ENCODE measurements around the gene RASGEF1C. TPM values are rescaled to one million over a fixed set of nuclear protein-coding genes. Genes with fewer than 3 reads are reported as not detected.

The RASGEF1C gene
- total RNA-seq, 1 donor from 2014 or later, result not detected

DNA sequence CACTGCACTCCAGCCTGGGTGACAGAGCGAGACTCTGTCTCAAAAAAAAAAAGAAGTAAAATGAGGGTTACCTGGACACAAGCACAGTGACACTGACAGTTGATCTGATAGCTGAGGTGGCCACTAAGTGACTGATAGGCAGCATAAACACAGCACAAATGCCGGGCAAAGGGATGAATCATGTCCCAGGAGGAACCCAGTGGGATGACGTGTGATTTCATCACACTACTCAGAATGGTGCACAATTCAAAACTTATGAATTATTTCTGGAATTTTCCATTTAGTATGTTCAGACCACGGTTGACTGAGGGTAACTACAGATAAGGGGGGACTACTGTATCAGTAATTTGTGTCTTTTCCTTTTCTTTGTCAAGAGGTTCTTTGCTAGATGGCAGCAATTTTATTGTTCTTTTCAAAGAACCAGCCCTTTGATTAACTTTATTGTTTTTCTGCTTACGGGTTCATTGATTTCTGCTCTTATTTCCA lies 103.1 kb downstream of the RASGEF1C start:
- no peak for DNase-seq (ENCODE audit: extremely low read depth, low read depth, low spot score)

DNA sequence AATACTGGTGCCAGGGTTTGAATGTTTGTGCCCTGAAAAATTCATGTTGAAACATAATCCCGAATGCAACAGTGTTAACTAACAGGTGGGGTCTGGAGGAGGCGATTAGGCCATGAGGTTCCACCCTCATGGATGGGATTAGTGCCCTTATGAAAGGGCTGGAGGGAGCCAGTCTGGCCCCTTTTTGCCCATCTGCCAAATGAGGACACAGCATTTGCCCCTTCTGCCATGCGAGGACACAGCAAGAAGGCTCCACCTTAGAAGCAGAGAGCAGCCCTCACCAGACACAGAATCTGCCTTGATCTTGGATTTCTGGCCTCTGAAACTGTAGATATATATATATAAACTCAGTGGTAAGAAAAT lies 104.9 kb downstream of the RASGEF1C start:
- DNase-seq (ENCODE audit: extremely low read depth, low read depth, low spot score), result no peak

GRCh38 chr5:180103487-180104167 lies 105.4 kb downstream of the RASGEF1C start:
- no peak for DNase-seq (ENCODE audit: extremely low read depth, low read depth, low spot score)

DNA sequence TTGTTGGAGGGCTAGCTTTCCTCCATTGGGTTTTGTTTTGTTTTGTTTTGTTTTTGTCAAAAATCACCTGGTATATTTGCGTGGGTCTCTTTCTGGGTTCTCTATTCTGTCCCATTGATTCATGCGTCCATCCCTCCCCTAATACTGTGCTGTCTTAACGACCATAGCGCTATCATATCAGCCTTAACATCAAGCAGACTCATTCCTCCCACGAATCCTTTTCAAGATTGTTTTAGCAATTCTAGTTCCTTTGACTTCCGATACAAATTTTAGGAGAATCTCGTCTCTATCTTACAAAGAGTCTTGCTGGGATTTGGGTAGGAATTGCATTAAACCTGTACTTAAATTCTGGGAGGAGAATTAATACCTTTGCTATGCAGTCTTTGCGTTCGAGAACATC lies 106.4 kb downstream of the RASGEF1C start:
- DNase-seq (ENCODE audit: extremely low read depth, low read depth, low spot score), result no peak

GRCh38 chr5:180101451-180102105 lies 107.4 kb downstream of the RASGEF1C start:
- DNase-seq (ENCODE audit: extremely low read depth, low read depth, low spot score), result no peak

DNA sequence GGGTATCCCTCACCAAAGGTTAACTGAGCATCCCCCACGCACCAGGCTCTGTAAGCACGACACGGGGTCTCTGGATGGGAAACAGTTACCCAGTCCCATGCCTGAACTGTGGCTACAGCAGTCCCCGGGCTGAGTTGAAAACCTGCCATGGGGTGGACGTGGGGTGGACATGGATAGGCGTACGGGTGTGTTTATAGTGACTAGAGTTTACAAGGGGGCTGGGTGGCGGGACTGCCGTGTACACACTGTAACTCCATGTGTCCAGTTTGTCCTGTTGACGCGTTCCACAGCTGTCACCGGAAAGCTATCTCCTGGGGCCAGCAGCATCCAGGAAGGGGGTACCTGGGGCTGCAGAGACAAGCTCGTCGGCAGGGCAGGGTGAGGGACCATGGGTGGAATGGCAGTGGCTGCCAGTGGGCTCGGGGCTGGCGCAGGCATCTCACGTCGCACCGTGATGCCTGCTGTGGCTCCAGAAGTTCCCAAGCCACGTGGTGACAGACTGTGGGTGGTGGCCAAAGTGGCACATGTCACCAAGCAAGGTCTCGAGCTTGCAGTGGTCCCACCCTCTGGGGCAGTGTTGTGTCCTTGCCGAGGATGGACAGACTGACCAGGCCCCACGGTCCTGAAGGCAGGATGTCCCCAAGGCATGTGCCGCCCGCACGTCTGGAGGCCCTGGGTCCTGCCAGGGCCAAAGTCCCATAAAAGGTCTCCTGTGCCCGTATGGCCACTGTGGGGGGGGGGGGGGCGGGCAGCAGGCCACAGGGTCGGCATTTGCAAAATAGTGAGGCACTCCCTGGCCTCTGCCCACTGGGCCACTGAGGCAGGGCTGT lies 108.2 kb downstream of the RASGEF1C start:
- no peak for DNase-seq (ENCODE audit: extremely low read depth, low read depth, low spot score)

GRCh38 chr5:180099733-180100611 lies 109.0 kb downstream of the RASGEF1C start:
- no peak for DNase-seq (ENCODE audit: extremely low read depth, low read depth, low spot score)

DNA sequence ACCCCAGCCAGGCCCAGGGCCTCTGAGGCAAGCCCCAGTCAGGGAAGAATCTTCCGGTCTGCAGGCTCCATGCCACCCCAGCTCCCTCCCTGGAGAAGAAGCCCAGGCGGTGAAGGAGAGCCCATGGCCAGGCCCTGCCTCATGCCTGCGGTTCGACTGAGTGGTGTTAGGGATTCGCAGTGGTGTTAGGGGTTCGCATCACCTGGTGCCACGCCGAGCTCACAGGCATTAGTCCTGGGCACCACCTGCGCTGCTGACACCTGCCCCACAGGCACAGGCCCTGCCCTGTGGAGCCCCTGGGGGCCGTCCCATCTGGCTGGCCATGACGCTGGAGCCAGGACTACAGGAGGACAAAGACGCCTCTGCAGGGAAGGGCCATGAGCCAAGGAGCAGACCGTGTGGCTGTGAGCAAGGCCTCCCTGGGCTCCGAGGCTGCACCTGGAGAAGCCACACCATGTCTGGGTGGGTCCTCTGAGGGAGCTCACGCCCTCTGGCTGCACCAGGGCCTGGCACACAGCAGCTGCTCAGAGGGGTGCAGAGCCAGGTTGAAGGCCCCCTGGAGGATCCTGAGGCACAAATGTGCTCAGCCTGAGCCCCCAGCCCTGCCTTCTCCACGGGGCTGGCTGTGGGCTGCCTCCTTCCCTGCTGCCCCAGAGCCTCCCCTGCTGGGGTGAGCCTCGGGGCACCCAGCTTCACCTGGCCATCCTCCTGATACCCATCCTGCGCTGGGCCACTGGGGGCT lies 109.8 kb downstream of the RASGEF1C start:
- no peak for DNase-seq (ENCODE audit: extremely low read depth, low read depth, low spot score)

DNA sequence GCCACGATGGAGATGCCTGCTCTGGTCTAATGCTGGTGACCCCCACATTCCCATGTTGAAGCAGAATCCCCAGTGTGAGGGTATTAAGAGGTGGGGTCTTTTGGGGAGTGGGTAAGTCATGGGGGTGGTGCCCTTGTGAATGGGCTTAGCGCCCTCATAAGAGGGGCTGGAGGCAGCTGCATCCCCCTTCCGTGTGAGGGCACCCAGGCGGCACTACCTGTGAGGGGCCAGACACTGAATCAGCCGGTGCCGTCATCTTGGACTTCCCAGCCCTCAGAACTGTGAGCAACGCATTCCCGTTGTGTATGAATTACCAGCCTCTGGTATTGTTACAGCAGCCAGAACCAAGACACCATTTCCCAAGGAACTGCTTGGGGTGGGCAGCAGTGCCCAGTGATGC lies 110.5 kb downstream of the RASGEF1C start:
- DNase-seq (ENCODE audit: extremely low read depth, low read depth, low spot score), result no peak

DNA sequence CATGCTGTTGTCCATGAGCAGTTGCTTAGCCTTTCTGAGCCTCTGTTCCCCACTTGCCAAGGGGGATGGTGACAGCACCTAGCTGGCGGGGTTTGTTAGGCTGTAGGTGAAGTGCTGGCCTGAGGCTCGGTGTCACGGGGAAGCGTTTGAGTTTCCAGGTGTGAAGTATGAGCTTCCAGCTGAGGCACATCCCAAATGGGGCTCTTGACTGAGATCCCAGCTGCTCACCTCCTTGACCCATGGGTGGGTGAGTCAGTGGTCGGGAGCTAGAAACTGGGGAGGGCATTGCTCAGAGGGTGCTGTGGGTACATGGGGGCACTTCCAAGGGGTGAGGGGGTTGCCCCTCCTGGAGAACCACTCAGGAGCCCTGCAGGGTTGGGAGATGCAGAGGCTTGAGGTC lies 111.1 kb downstream of the RASGEF1C start:
- DNase-seq (ENCODE audit: extremely low read depth, low read depth, low spot score), result no peak

- DNase-seq (ENCODE audit: extremely low read depth, low read depth, low spot score), result no peak
Observed at GRCh38 chr5:180097163-180097894, 111.7 kb downstream of the RASGEF1C start.

DNA sequence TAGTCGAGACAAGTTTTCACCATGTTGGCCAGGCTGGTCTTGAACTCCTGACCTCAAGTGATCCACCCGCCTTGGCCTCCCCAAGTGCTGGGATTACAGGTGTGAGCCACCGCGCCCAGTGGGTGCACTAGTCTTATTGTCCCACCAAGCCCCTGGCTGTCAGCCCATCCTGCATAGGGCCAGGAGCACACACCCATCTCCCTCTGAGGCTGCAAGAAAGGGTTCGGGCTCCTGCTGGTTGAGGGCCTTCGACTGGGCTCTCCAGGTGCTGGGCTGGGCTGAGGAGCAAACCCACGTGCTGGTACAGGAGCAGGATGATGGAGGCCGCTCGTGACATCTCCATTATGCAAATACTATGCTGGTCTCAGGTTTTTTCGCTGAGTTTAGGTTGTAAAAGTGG lies 112.4 kb downstream of the RASGEF1C start:
- DNase-seq (ENCODE audit: extremely low read depth, low read depth, low spot score), result no peak

DNA sequence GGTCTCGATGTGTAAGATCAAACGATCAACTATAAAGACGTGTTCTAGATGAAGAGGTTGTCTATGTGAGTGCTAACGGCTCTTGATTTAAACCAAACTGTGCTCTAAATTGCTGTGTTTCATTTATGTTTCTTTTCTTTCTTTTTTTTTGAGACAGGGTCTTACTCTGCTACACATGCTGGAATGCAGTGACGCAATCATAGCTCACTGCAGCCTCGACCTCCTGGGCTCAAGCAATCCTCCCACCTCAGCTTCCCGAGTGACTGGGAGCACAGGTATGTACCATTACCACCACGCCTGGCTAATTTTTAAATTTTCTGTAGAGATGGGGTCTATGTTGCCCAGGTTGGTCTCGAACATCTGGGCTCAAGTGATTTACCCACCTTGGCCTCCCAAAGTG lies 113.5 kb downstream of the RASGEF1C start:
- DNase-seq (ENCODE audit: extremely low read depth, low read depth, low spot score), result no peak

GRCh38 chr5:180093651-180094382 lies 115.2 kb downstream of the RASGEF1C start:
- DNase-seq (ENCODE audit: extremely low read depth, low read depth, low spot score), result no peak

DNA sequence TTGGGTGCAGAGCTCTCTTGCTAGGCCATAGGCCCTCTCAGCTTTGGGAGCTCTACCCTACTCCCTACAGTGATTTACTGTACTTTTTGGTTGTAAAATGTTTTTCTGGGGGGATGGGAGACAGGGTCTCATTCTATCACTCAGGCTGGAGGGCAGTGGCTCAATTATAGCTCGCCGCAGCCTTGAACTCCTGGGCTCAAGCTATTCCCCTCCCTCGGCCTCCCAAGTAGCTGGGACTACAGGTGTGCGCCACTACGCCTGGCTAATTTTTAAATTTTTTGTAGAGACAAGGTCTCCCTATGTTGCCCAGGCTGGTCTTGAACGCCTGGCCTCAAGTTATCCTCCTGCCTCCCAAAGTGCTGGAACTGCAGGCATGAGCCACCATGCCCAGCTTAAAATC lies 115.8 kb downstream of the RASGEF1C start:
- DNase-seq (ENCODE audit: extremely low read depth, low read depth, low spot score), result no peak

DNA sequence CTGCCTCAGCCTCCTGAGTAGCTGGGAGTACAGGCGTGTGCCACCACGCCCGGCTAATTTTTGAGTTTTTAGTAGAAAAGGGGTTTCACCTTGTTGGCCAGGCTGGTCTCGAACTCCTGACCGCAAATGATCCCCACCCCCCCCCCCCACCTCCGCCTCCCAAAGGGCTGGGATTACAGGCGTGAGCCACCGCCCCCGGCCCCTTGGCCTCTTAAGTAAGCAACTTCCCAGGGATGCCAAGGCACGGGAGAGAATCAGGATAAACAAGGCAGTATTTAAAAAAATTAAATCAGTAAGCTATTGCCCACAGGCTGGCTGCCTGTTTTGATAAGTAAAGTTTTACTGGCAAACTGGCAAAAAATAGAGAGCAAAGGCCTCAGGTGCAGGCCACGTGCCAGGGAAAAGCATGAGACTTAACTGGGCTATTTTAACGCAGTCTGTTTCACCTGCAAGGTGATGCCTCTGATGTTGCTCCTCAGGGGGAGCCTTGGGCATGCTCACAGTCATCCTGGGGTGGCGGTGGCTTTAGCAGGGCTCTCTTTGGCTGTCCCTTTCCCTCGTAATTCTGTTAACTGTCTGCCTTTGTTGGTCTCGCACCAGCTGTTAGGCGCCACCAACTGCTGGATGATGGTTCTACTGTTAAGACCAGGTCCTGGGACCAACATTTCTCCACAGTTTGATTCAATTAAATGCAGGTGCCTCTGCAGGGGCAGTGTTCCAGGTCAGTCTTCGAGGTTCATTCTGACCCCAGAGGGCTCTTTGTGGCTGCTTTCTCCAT lies 118.1 kb downstream of the RASGEF1C start:
- no peak for DNase-seq (ENCODE audit: extremely low read depth, low read depth, low spot score)

DNA sequence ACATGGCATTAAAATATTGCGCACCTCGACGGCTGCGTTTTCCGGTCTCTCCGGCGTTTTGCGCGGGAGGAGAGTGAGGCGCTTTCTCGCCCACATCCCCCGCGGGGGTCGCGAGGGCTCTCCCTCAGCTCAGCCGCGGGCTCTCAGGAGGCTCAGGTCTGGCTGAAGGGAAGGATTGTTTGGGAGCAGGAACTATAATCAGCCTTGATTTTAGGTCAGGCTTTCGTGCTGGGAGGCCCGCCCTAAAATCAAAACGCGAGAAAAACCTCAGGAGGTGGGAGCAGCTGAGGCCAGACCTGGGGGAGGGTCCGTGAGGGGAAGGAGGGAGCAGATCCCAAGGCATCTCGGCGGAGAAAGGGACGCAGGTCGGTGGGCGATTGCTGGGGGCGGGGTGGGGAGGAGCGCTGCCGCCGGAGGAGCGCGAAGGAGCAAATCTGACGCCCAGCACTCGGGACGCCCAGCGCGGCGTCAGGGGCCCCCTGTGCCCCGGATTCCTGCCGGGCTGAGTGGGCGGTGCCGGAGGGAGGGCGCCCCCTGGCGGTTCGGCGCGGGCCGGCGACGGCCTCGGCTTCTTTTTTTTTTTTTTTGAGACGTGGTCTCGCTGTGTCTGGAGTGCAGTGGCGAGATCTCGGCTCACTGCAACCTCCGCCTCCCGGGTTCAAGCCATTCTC lies 118.8 kb downstream of the RASGEF1C start:
- no peak for DNase-seq (ENCODE audit: extremely low read depth, low read depth, low spot score)
